HG02763 (cell line): ENCODE measurements around the gene FES.
"Not testable (repeated sequence)": the region's sequence is repeated elsewhere in the genome, so short reads cannot be mapped to it uniquely, and the experiment has no call there.

Source experiments
- ATAC-seq: cut with Tn5 transposase; IDR thresholded peaks from one replicate; pipeline ENCODE4 v1.9.1; 2021; ENCODE audit warnings: mild to moderate bottlenecking, moderate library complexity; ENCODE audit not compliant: unreplicated experiment

The FES gene

GRCh38 chr15:90883976-90884718 lies at the start of gene FES:
Gene FES, plus strand, starts transcription at chr15:90884504. Its CDS starts 542 bp downstream, at chr15:90885046.
- no peak for ATAC-seq

- ATAC-seq: no peak
Observed at GRCh38 chr15:90834626-90835025, 49.7 kb upstream of the FES start.

DNA sequence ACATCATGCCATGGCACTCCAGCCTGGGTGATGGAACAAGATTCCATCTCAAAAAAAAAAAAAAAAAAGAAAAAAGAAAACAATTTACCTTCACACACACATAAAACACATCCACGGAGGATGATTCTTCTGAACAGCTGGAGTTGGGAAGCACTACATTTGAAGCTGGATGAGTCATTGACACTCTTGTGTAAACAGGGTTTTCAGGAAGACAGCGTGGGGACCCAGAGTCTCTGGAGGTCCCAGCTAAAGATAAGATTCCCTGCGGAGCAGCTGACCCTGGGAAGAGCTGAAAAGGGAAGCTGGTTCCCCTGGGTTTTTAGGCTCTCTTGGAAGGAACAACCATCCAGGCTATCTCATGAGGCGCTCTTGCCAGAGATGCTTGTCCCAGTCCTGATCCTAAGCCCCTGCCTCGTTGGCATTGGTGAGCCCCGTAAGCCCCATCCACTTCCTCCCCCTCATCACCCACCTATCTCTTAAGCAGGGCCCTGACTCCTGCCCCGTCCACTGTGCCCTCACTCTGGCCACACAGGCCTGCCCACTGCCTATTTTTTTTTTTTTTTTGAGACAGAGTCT lies 47.9 kb upstream of the FES start:
- ATAC-seq: no peak

DNA sequence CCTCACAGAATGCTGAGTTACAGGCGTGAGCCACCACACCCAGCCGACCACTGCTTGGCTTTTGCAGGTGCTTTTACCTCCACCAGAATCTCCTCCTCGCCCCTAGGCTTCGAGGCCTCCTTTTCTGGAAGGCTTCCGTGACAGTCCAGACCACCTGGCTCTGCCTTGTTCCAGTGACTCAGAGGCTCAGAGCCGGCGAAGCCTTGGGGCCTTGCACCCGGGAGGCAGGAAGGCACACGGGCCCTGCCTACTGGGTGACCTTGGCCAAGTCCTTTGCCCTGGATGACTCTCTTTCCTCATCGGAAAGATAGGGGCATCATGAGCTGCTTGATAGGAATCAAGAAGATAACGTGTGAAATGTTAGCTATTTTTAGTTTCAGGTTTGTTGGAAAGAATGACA lies 47.2 kb upstream of the FES start:
- no peak for ATAC-seq

DNA sequence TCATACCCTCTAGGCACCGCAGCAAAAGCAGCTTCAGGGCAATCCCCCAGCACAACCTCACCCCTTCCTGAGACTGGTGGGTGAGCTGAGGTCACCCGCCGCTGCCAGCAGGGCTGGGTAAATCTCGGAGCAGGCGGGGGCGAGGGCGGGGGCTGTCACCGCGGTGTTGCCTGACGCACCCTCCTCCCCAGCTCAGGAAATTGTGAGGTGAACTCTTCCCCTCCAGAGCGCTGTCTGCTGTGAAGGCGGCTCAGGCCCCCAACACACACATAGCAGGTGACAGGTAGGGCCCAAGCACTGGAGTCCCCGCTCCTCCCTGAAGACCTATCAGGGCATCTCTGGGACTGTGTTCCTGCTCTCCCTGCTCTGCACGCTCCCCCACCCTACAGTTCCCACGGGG lies 46.2 kb upstream of the FES start:
- ATAC-seq: no peak

GRCh38 chr15:90838544-90838943 lies 45.8 kb upstream of the FES start:
- ATAC-seq: no peak

DNA sequence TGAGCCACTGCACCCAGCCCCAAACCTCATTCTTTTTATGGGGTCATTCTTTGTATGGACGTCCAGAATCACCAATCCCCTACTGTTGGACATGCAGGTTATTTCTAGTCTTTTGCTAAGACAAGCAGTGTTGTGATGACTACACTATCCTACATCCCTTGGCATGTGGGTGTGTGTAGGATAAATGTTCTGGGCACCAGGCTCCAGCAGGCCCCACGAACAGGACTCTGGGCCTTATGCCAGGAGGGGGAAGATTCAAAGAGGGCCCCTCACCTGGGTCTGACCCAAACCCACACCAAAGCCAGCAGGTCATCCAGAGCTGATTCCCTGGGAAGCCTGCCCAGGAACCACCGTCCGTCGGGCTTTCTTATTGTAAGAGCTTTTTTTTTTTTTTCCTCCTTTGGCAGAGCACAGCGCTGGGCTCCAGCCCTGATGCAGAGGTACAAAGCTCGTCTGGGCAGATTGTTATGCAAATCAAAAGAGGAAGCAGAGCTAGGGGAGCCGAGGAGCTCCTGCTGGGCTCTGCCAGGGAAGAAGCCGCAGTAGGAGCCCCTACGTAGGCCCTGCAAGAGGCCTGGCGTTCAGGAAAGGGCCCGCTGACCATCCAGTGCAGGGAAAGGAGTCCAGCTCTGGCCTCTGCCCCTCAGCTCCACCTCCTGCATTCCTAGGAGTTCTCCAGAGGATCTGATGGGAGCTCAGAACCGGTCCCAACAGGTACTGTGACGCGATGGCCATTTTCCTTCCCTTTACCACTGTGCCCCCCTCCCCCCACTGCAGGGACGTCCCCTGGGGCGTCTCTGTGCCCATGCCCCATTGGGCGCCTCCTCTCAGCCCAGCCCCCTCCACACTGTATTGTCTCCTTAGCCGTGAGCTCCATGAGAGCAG lies 44.9 kb upstream of the FES start:
- peak; percentile 82 for ATAC-seq

- no peak for ATAC-seq
Observed at GRCh38 chr15:90840157-90840855, 44.0 kb upstream of the FES start.

- ATAC-seq: no peak
Observed at GRCh38 chr15:90840954-90841353, 43.4 kb upstream of the FES start.

- no peak for ATAC-seq
Observed at GRCh38 chr15:90844696-90845095, 39.6 kb upstream of the FES start.

GRCh38 chr15:90845201-90845949 lies 38.9 kb upstream of the FES start:
- peak; percentile 66 for ATAC-seq

- not testable (repeated sequence) for ATAC-seq
Observed at GRCh38 chr15:90849424-90849823, 34.9 kb upstream of the FES start.

DNA sequence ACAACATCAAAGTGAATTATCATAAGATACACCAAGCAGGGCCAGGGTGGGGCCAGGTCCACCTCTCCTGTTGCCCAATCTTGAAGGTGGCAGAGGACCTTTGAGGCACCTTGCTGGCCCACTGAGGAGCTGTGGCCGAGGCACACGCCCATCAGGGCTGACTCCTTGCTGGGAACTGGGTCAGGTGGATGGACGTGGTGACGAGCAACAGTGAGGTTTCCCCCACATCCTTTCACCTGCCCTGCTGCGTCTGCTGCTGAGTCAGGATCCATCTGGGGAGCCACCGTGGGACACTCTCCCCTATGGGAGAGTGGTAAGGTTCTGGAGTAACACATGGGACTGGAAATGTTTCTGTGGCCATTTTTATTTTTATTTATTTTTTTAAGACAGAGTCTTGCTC lies 33.2 kb upstream of the FES start:
- no peak for ATAC-seq

- ATAC-seq: no peak
Observed at GRCh38 chr15:90851940-90852339, 32.4 kb upstream of the FES start.

GRCh38 chr15:90855139-90855538 lies 29.2 kb upstream of the FES start:
- ATAC-seq: no peak

- ATAC-seq: no peak
Observed at GRCh38 chr15:90857337-90857736, 27.0 kb upstream of the FES start.

- ATAC-seq: no peak
Observed at GRCh38 chr15:90857883-90858443, 26.3 kb upstream of the FES start.

DNA sequence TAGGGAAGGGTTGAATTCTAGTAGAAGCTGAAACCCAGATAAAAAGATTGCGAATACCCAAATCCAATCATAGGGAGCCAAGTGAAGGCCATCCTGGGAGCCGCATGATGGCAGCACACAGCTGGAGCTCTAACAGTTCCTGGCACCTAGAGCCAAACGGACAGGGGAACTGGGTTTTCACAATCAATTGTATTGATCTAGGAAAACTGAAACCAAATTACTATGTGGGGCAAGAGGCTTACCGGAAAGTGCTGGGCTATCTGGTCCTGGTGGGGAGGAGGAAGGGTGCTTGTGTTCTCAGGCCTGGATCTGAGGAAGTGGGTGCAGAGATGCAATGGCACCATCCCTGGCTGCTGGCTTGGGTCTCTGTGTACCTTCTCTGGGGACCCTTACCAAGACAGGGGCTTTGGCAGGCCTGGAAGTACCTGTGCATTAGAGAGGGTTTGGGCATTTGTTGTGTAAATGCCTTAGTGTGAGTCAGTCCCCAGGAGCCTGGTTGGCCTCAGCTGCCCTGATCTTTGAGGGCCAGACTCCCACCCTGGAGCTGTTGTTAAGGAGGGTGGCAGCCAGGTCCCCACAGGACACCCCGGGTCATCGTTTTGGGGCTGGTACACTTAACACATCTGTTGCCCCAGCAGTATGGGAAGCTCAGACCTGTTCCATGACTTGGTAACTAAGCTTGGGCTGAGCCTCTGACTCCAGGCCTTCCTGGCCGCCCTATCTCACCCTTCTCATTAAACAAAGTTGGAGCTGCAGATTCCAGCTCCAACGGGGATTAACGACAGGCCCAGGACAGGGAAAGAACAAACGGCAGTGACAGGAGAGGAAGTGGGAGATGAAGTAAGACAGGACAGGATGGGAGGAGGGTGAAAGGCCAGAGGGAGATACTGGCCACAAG lies 24.8 kb upstream of the FES start:
- ATAC-seq: no peak

GRCh38 chr15:90860450-90860849 lies 23.9 kb upstream of the FES start:
- no peak for ATAC-seq
